H1 (cell line): ENCODE results near the gene PDE4B. TPM values are rescaled to one million over a fixed set of nuclear protein-coding genes. Genes with fewer than 3 reads are reported as not detected.

Experiments used
- CTCF ChIA-PET: fragments of 300-600 bp; sonication (Branson Sonifier 250); formaldehyde crosslinking; loops from one replicate; lab custom pipeline; 2021; ENCODE audit not compliant: partially characterized antibody; lab: Charles Lee
- POLR2A ChIA-PET: fragments of 300-600 bp; sonication (Branson Sonifier 250); formaldehyde crosslinking; loops from one replicate; lab custom pipeline; 2021; ENCODE audit warnings: inconsistent platforms; ENCODE audit not compliant: partially characterized antibody; lab: Charles Lee
- DNase-seq, 2 experiments: peaks; one replicate each; pipeline versions ENCODE4 v3.0.0 to v3.0.0-alpha.2; 2010 to 2022; ENCODE audit warnings: low spot score in 2 of 2, low read depth in 1 of 2, mixed read lengths in 1 of 2
- FAIRE-seq: peaks from 2 replicates; lab custom pipeline; 2011; peaks lifted over from hg19 to GRCh38; lab: Jason Lieb, UNC
- H2AFZ ChIP-seq: 2 replicates; pipeline ENCODE4 v1.8.1; 2012; ENCODE audit warnings: low read length, inconsistent platforms
- H2AK5ac ChIP-seq: 2 replicates; pipeline ENCODE4 v1.6.1; 2013; ENCODE audit warnings: low read depth, low read length
- H2BK120ac ChIP-seq: replicated peaks from 2 replicates; pipeline ENCODE3; 2013; ENCODE audit warnings: low read depth, low read length, inconsistent platforms
- H2BK12ac ChIP-seq: 2 replicates; pipeline ENCODE4 v1.6.1; 2013; ENCODE audit warnings: low read depth, low read length
- H2BK15ac ChIP-seq: 2 replicates; pipeline ENCODE4 v1.6.1; 2013; ENCODE audit warnings: low read length
- H2BK20ac ChIP-seq: 2 replicates; pipeline ENCODE4 v1.6.1; 2013; ENCODE audit warnings: low read length
- H2BK5ac ChIP-seq: 2 replicates; pipeline ENCODE4 v1.6.1; 2013; ENCODE audit warnings: low read depth, low read length
- H3K14ac ChIP-seq: 2 replicates; pipeline ENCODE4 v1.6.1; 2013; ENCODE audit warnings: inconsistent platforms; ENCODE audit not compliant: insufficient read length
- H3K18ac ChIP-seq: 2 replicates; pipeline ENCODE4 v1.6.1; 2013; ENCODE audit warnings: low read length; ENCODE audit errors: extremely low read depth
- H3K23ac ChIP-seq: 2 replicates; pipeline ENCODE4 v1.6.1; 2013; ENCODE audit warnings: inconsistent platforms; ENCODE audit not compliant: insufficient read length
- H3K23me2 ChIP-seq: 2 replicates; pipeline ENCODE4 v1.6.1; 2013; ENCODE audit warnings: low read depth, low read length
- H3K27ac ChIP-seq: 2 replicates; pipeline ENCODE4 v1.6.1; 2011; ENCODE audit warnings: low read depth, low read length, inconsistent platforms
- H3K27me3 ChIP-seq, 4 experiments: replicated peaks in 1 of 4; 1 replicate in 1 of 4; 2 replicates in 3 of 4; pipeline versions ENCODE4 v1.6.1 to v1.8.1; 2011 to 2013; ENCODE audit warnings: low read length in 3 of 4, mild to moderate bottlenecking in 3 of 4, inconsistent platforms in 2 of 4, mixed read lengths in 2 of 4, moderate library complexity in 1 of 4; ENCODE audit not compliant: control insufficient read depth in 3 of 4, insufficient read depth in 3 of 4; ENCODE audit errors: extremely low read depth in 1 of 4
- H3K36me3 ChIP-seq, 4 experiments: 2 replicates each; pipeline versions ENCODE4 v1.6.1 to v1.8.1; 2011 to 2013; ENCODE audit warnings: mild to moderate bottlenecking in 4 of 4, low read length in 3 of 4, moderate library complexity in 2 of 4, control low read depth in 1 of 4, inconsistent platforms in 1 of 4; ENCODE audit not compliant: insufficient read depth in 4 of 4, control insufficient read depth in 2 of 4
- H3K4ac ChIP-seq: replicated peaks from 2 replicates; pipeline ENCODE3; 2013; ENCODE audit warnings: low read length, low read depth, mixed read lengths, inconsistent platforms; ENCODE audit not compliant: insufficient read length
- H3K4me1 ChIP-seq, 4 experiments: replicated peaks in 1 of 4; 1 replicate in 1 of 4; 2 replicates in 3 of 4; pipeline versions ENCODE4 v1.6.1 to v1.8.1; 2011 to 2013; ENCODE audit warnings: low read length in 3 of 4, inconsistent platforms in 2 of 4, mixed read lengths in 1 of 4; ENCODE audit not compliant: insufficient read depth in 4 of 4, control insufficient read depth in 3 of 4
- H3K4me2 ChIP-seq, 2 experiments: 2 replicates each; pipeline versions ENCODE4 v1.6.1 to v1.8.1; 2011 to 2013; ENCODE audit warnings: low read depth in 2 of 2, low read length in 2 of 2, control low read depth in 1 of 2, inconsistent platforms in 1 of 2, mild to moderate bottlenecking in 1 of 2; ENCODE audit not compliant: insufficient read depth in 1 of 2
- H3K4me3 ChIP-seq, 4 experiments: fragments of 200-600, 300-600 bp in 1 of 4; sonication (generic), shearing (Covaris generic), sonication (Bioruptor Twin) in 1 of 4; 2 replicates each; pipeline versions ENCODE4 v1.5.1 to v1.8.1; 2011 to 2016; ENCODE audit warnings: low read length in 4 of 4, low read depth in 3 of 4, control low read depth in 2 of 4, inconsistent platforms in 2 of 4, mild to moderate bottlenecking in 2 of 4, mixed read lengths in 1 of 4, moderate library complexity in 1 of 4; ENCODE audit not compliant: insufficient read depth in 2 of 4; ENCODE audit errors: extremely low read depth in 1 of 4
- H3K56ac ChIP-seq: replicated peaks from 2 replicates; pipeline ENCODE3; 2013; ENCODE audit warnings: low read depth, mild to moderate bottlenecking, mixed read lengths, low read length, inconsistent platforms; ENCODE audit not compliant: insufficient read length
- H3K79me1 ChIP-seq: 2 replicates; pipeline ENCODE4 v1.6.1; 2013; ENCODE audit warnings: low read depth, low read length, control low read depth
- H3K79me2 ChIP-seq, 2 experiments: 2 replicates each; pipeline versions ENCODE4 v1.6.1 to v1.8.1; 2012 to 2013; ENCODE audit warnings: low read length in 2 of 2, mild to moderate bottlenecking in 2 of 2, inconsistent platforms in 1 of 2; ENCODE audit not compliant: insufficient read depth in 2 of 2, control insufficient read depth in 1 of 2
- H3K9ac ChIP-seq, 4 experiments: replicated peaks in 1 of 4; 1 replicate in 1 of 4; 2 replicates in 3 of 4; pipeline versions ENCODE4 v1.6.1 to v1.8.1; 2011 to 2013; ENCODE audit warnings: low read depth in 3 of 4, low read length in 3 of 4, control low read depth in 2 of 4, mild to moderate bottlenecking in 2 of 4, moderate library complexity in 2 of 4, inconsistent platforms in 1 of 4; ENCODE audit errors: extremely low read depth in 1 of 4
- H3K9me3 ChIP-seq, 2 experiments: 2 replicates each; pipeline versions ENCODE4 v1.6.1 to v1.8.1; 2012 to 2013; ENCODE audit warnings: mild to moderate bottlenecking in 2 of 2, moderate library complexity in 2 of 2, control low read depth in 1 of 2, inconsistent platforms in 1 of 2, low read depth in 1 of 2, low read length in 1 of 2, mixed read lengths in 1 of 2; ENCODE audit not compliant: insufficient read depth in 2 of 2
- H4K20me1 ChIP-seq, 2 experiments: replicated peaks in 1 of 2; 2 replicates each; pipeline versions ENCODE3 to v1.8.1; 2011 to 2013; ENCODE audit warnings: inconsistent platforms in 2 of 2, low read length in 2 of 2, mild to moderate bottlenecking in 1 of 2; ENCODE audit not compliant: insufficient read depth in 2 of 2, control insufficient read depth in 1 of 2
- H4K5ac ChIP-seq: 2 replicates; pipeline ENCODE4 v1.6.1; 2013; ENCODE audit warnings: low read length, low read depth, mixed read lengths, inconsistent platforms; ENCODE audit not compliant: insufficient read length
- H4K8ac ChIP-seq: 2 replicates; pipeline ENCODE4 v1.8.0; 2013; ENCODE audit warnings: mild to moderate bottlenecking, moderate library complexity, low read length, inconsistent platforms; ENCODE audit not compliant: insufficient read depth; ENCODE audit errors: extremely low read depth
- H4K91ac ChIP-seq: replicated peaks from 2 replicates; pipeline ENCODE3; 2013; ENCODE audit warnings: low read length, mixed read lengths, inconsistent platforms; ENCODE audit not compliant: insufficient read length
- CTBP2 ChIP-seq: IDR thresholded peaks from 2 replicates; pipeline ENCODE4 v1.7.0; 2011; ENCODE audit warnings: borderline replicate concordance, mild to moderate bottlenecking, moderate library complexity, mixed read lengths, low read length; ENCODE audit not compliant: insufficient read depth, insufficient read length
- EP300 ChIP-seq, 2 experiments: IDR thresholded peaks; 1 replicate in 1 of 2; 2 replicates in 1 of 2; pipeline ENCODE4 v1.6.1; 2011 to 2012; ENCODE audit warnings: low read depth in 2 of 2, low read length in 2 of 2, mild to moderate bottlenecking in 2 of 2, borderline replicate concordance in 1 of 2, inconsistent platforms in 1 of 2, moderate library complexity in 1 of 2
- FOSL1 ChIP-seq: IDR thresholded peaks from 2 replicates; pipeline ENCODE4 v1.6.1; 2011; ENCODE audit warnings: mild to moderate bottlenecking, low read depth, low read length, moderate library complexity; ENCODE audit not compliant: insufficient read depth
- GTF2F1 ChIP-seq: IDR thresholded peaks from 2 replicates; pipeline ENCODE4 v1.6.1; 2012; ENCODE audit warnings: low read depth, low read length, improper control_type of control experiment, borderline replicate concordance
- KDM4A ChIP-seq: IDR thresholded peaks from one replicate; pipeline ENCODE4 v1.7.1; 2012; ENCODE audit warnings: low read depth, mild to moderate bottlenecking, moderate library complexity, low read length, inconsistent platforms; ENCODE audit not compliant: severe bottlenecking
- MAFK ChIP-seq: IDR thresholded peaks from 2 replicates; pipeline ENCODE4 v1.6.1; 2012; ENCODE audit warnings: low read depth, mild to moderate bottlenecking, improper control_type of control experiment, low read length
- PHF8 ChIP-seq: fragments of 200-600 bp; sonication (generic); conservative IDR thresholded peaks from 2 replicates; pipeline ENCODE4 v1.7.1; 2012; ENCODE audit warnings: low read depth, mild to moderate bottlenecking, inconsistent platforms, low read length, moderate library complexity
- POLR2AphosphoS5 ChIP-seq: IDR thresholded peaks from 2 replicates; pipeline ENCODE4 v1.6.1; 2011; ENCODE audit warnings: low read depth, low read length
- SAP30 ChIP-seq: fragments of 300-600 bp; sonication (generic); IDR thresholded peaks from 2 replicates; pipeline ENCODE4 v1.7.1; 2012; ENCODE audit warnings: low read length, moderate library complexity, mild to moderate bottlenecking, inconsistent platforms; ENCODE audit not compliant: insufficient read depth, insufficient replicate concordance
- SIN3A ChIP-seq, 2 experiments: IDR thresholded peaks in 1 of 2; conservative IDR thresholded peaks in 1 of 2; 2 replicates each; pipeline ENCODE4 v1.6.1; 2011 to 2012; ENCODE audit warnings: low read length in 2 of 2, improper control_type of control experiment in 1 of 2, low read depth in 1 of 2, mild to moderate bottlenecking in 1 of 2
- SIRT6 ChIP-seq: IDR thresholded peaks from one replicate; pipeline ENCODE4 v1.7.1; 2012; ENCODE audit warnings: low read length, inconsistent platforms
- TAF1 ChIP-seq: IDR thresholded peaks from 2 replicates; pipeline ENCODE4 v1.6.1; 2011; ENCODE audit warnings: mild to moderate bottlenecking, low read depth, low read length
- TAF7 ChIP-seq: optimal IDR thresholded peaks from 2 replicates; pipeline ENCODE3; 2011; ENCODE audit warnings: low read depth, mild to moderate bottlenecking, inconsistent platforms, low read length, moderate library complexity, borderline replicate concordance
- TEAD4 ChIP-seq: IDR thresholded peaks from 2 replicates; pipeline ENCODE4 v1.6.1; 2012; ENCODE audit warnings: low read depth, low read length, inconsistent platforms, mixed read lengths
- WGBS, 2 experiments: shearing (Covaris generic) in 1 of 2; methylation state at CpG; one replicate each; pipeline versions ENCODE4 v1.1.6 to v1.1.7; 2013 to 2015; ENCODE audit warnings: low lambda C conversion rate in 2 of 2, mixed read lengths in 2 of 2, inconsistent platforms in 1 of 2, low coverage in 1 of 2, missing lambda C conversion rate in 1 of 2; ENCODE audit not compliant: insufficient replicate concordance in 2 of 2, insufficient coverage in 1 of 2, insufficient read length in 1 of 2; ENCODE audit errors: extremely low coverage in 1 of 2, missing lambda C conversion rate in 1 of 2; 5-methylcytosine and 5-hydroxymethylcytosine counted together
- polyA plus RNA-seq, 7 experiments: library from polyadenylated mRNA; depleted of rRNA in 3 of 7; stranded (reverse) in 5 of 7; unstranded in 2 of 7; fragments of >200 nt in 5 of 7; fragments of 200-250 nt in 2 of 7; gene quantifications; 1 replicate in 5 of 7; 2 replicates in 1 of 7; 4 replicates in 1 of 7; pipeline versions ENCODE4 v1.2.1 to v1.2.3, GENCODE V29; 2011 to 2013; ENCODE audit warnings: missing spikeins in 2 of 7, mixed read lengths in 2 of 7
- total RNA-seq: library from RNA; stranded (reverse); fragmentation: NEBNext Ultra II Directional; extraction: Animal tissue kit (Norgen Biotek cat#: 25700); gene quantifications from 2 replicates; pipeline ENCODE4 v1.2.1, GENCODE V29; 2021

Gene PDE4B
- total and polyA plus RNA-seq, 2 of the 8 experiments (the other 6 are each of a cell fraction or from before 2014, with no cell fraction given), result 5.0 to 15.1 TPM

DNA sequence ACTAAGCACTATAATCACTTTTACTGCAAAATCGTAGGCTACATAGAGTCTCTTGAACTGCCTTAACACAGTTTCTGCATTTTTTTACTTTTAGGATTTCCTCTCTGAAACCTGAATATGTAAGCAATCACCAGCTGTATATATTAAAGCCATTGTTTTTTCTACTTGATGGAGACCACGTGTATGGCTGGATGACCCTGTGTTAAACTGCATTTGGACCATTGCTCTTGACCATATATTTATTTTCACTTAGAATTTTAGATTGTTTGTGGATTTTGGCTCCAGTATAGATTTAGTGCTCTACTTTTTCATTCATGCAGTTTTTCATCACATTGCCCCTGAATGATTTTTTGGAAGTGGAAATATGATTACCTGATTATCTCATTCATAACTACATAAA, 420.8 kb downstream of the PDE4B start:
- H3K4me3 ChIP-seq, result no peak overlapping the region
- no peak overlapping the region for H2BK12ac ChIP-seq
- ChIA-PET CTCF (interaction anchor here (1.3 kb wide), 1 partner anchor 26 kb away, joined by 3 read pairs; no protein-coding TSS in a partner anchor), POLR2A (no interaction called here)
- no peak overlapping the region for H2BK20ac ChIP-seq
- H3K23me2 ChIP-seq, result no peaks in the 10 kb centered on the region
- no peak overlapping the region for H3K27ac ChIP-seq
- no peak overlapping the region for H2BK5ac ChIP-seq
- no peaks in the 10 kb centered on the region for H3K36me3 ChIP-seq
- H2BK120ac ChIP-seq, result no peak overlapping the region
- H4K91ac ChIP-seq, result no peak overlapping the region
- H3K14ac ChIP-seq, result no peak overlapping the region
- no peak overlapping the region for H2AFZ ChIP-seq
- no peak overlapping the region for H3K18ac ChIP-seq
- H3K4me2 ChIP-seq, result no peak overlapping the region
- H4K20me1 ChIP-seq, result no peaks in the 10 kb centered on the region
- no peaks in the 10 kb centered on the region for H3K4me1 ChIP-seq
- no peak overlapping the region for H3K9ac ChIP-seq
- H3K27me3 ChIP-seq, result no peaks in the 10 kb centered on the region
- H3K23ac ChIP-seq, result no peak overlapping the region
- H3K56ac ChIP-seq, result no peak overlapping the region
- no peak overlapping the region for H3K4ac ChIP-seq
- H4K5ac ChIP-seq, result no peak overlapping the region
- DNase-seq (no peak), FAIRE-seq (no peak)
- H2BK15ac ChIP-seq, result no peak overlapping the region
- no peak overlapping the region for H2AK5ac ChIP-seq
- H4K8ac ChIP-seq, result no peak overlapping the region
- no peaks in the 10 kb centered on the region for H3K79me1 ChIP-seq
- WGBS, 2 experiments, result 80% methylated on average over 2 of the region's 2 CpGs; no CpG with 5 or more reads in 1 of the 2 experiments
- no peaks in the 10 kb centered on the region for H3K9me3 ChIP-seq
- no peaks in the 10 kb centered on the region for H3K79me2 ChIP-seq
- no peak for TF ChIP-seq TEAD4
- TF ChIP-seq SIN3A (conservative IDR thresholded peaks at IDR 0.05 in 1 of 2, IDR thresholded peaks at IDR 0.05 in 1 of 2; ENCODE audit: low read depth in 1 of 2, low read length in 2 of 2), result no peak
- TF ChIP-seq SIRT6, result no peak
- no peak for TF ChIP-seq POLR2AphosphoS5
- TF ChIP-seq TAF1, result no peak
- no peak for TF ChIP-seq SAP30
- no peak for TF ChIP-seq EP300 (IDR thresholded peaks at IDR 0.05; ENCODE audit: borderline replicate concordance in 1 of 2, low read depth in 2 of 2, low read length in 2 of 2)
- TF ChIP-seq CTBP2, result no peak
- TF ChIP-seq MAFK, result no peak
- no peak for TF ChIP-seq GTF2F1
- no peak for TF ChIP-seq PHF8
- TF ChIP-seq KDM4A, result no peak
- TF ChIP-seq FOSL1, result no peak
- no peak for TF ChIP-seq TAF7
